SW 1271 (cell line): ENCODE results near the gene INAVA.

ENCODE experiments used
- DNase-seq, 2 experiments: peaks; one replicate each; lab custom pipeline; 2025; lab: John Stamatoyannopoulos, UW

INAVA gene

GRCh38 chr1:200875416-200875815 is 19.3 kb upstream of the INAVA start:
- DNase-seq: no peak

DNA sequence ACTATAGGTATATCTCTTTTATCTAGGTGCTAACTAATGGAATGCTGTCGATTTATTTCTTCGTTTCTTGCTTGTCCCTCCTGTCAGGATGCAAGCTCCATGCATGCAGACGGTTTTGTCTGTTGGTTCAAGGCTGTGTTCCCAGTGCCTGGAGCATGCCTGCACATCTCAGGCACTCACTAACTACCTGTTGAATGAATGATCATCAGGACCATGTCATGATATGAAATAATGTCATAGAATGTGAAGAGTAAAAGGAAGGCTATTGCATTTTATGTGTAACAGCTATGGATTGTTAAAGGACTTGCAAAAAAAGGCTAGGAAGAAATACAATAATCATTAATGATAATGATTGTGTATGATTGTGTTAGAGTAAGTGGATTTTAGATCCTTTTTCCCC is 17.7 kb upstream of the INAVA start:
- DNase-seq: no peak

GRCh38 chr1:200877839-200878551 is 16.7 kb upstream of the INAVA start:
- no peak for DNase-seq

DNA sequence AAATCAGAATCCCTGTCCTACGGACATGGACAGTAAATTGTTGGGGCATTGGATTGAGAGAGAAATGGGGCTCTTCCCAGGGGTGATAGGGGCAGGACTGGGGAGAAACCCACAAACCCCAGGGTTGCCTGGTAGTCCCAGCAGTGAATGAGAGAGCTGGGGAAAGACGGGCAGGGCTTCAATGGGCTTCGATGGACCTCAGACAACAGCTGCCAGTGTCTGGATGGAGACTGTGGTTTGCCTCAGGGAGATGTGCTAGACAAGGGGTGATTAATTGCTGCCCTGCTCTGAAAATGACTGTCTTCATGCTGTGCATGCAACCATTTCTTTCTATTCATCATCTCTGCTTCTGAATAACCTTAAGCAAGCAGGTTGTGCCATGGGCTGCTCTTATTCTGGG is 14.5 kb upstream of the INAVA start:
- DNase-seq: no peak

GRCh38 chr1:200883118-200883517 is 11.6 kb upstream of the INAVA start:
- no peak for DNase-seq

GRCh38 chr1:200885623-200886402 is 8.9 kb upstream of the INAVA start:
- DNase-seq: no peak

DNA sequence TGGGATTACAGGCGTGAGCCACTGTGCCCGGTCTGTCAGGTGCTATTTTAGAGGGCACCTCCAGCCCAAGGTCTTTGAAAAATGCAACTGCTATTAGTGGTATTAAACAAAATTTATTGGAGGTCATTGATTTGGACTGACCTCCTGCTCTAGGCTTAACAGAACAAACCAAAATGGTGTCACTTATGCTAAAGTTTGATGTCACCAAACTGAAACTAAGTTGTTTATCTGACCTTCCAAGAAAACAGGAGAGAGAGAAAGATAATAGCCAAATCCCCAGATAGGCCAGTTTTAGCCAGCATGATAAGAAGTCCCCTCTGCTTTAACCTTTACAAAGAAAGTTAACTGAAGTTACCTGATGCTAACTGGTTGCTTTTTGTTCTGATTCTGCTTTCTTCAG is 8.1 kb upstream of the INAVA start:
- no peak for DNase-seq

DNA sequence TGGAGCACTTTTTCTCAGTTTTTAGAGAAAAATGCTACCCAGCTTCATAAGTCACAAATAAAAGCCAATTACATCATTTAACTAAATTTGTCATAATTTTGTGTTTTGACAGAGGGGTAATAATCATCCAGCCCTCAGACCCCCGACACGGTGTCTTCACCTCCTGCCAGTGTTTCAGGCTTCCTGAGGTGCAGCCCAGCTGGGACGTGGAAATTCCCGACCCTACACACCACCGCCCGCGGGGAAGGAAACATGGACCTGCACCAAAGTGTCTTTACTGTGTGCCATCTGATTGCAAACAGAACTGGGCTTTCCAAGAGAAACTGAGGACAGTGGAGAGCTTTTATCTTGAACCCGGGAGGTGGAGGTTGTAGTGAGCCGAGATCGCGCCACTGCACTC is 7.7 kb upstream of the INAVA start:
- no peak for DNase-seq

DNA sequence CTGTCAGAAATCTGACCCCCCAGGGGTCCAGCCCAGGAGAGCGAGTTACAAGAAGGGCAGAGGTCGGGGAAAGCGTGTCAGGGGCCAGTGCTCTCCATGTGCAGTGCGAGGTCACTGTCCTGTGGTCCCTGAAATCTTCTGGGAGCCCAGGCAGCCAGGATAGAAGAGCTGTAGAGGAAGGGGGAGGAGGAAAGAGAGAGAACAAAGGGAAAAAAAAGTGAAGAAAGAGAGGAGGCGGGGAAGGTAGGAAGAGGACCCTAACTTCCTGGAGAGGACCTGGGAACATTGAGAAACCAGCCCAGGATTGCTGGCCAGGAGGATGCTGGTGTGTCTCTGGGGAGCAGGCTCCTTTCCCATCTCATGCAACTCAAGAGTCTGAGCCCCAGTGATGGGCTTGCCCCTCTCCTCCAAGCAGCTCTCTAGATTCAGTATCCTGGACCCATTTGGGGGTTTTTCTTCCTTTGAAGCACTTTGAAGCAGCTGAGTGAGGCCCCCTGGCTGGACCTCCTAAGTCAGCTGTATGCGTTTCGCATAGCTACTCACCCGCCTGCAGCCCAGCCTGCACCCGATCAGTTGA is 6.8 kb upstream of the INAVA start:
- DNase-seq: no peak

DNA sequence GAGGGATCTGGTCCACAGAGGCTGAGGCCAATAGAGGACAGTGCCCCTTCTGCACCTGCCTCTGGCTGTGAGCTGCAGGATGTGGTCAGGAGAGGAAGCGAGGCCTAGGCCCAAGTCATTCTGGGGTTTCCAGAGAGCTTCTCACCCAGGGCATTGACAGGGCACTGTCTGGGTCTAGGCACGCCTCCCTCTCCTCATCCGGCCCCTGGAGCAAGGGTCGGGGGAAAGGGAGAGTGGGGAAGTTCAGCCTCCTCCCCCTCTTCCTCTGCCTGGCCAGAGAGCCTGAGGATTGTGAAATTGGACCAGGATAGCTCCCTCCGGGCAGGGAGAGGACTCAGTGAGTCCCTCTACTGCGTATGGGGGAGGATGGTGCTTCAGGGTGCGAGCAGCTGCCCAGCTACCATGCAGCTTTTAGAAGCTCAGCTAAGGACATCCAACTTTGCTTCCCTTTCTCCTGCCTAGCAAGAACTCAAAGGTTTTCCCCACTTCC is 6.3 kb upstream of the INAVA start:
- DNase-seq: no peak

DNA sequence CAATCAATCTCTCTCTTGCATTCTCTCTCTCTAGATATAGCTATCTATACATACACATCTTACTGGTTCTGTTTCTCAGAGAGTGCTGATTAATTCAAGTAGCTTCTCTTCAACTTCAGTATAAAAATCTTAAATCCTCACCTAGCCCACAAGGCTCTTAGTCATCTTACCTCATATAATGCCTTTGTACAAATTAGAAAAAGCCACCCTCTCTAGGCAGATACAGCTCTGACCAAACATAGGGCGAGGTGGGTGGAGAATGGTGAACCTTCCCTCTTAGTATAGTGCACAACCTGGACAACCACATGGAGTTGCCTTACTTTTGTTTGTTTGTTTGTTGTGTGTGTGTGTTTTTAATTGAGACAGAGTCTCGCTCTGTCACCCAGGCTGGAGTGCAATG is 5.1 kb upstream of the INAVA start:
- DNase-seq: no peak

DNA sequence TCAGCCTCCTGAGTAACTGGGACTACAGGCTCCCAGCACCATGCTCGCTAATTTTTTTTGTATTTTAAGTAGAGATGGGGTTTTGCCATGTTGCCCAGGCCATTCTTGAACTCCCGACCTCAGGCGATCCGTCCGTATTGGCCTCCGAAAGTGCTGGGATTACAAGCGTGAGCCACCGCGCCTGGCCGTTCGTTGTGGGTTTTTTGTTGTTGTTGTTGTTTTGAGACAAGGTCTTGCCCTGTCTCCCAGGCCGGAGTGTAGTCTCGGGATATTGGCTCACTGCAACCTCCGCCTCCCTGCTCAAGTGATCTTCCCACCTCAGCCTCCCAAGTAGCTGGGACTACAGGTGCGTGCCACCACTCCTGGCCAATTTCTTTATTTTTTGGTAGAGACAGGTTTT is 4.7 kb upstream of the INAVA start:
- no peak for DNase-seq

GRCh38 chr1:200890818-200891773 is 3.6 kb upstream of the INAVA start:
- DNase-seq: peak in 1 of 2 experiments; percentile 11

- no peak for DNase-seq
These were observed 2.9 kb upstream of the INAVA start for GRCh38 chr1:200891774-200892157.

- no peak for DNase-seq
These were observed 2.2 kb upstream of the INAVA start for GRCh38 chr1:200892546-200892945.

- DNase-seq: no peak
These were observed 1.7 kb upstream of the INAVA start for GRCh38 chr1:200892958-200893357.

DNA sequence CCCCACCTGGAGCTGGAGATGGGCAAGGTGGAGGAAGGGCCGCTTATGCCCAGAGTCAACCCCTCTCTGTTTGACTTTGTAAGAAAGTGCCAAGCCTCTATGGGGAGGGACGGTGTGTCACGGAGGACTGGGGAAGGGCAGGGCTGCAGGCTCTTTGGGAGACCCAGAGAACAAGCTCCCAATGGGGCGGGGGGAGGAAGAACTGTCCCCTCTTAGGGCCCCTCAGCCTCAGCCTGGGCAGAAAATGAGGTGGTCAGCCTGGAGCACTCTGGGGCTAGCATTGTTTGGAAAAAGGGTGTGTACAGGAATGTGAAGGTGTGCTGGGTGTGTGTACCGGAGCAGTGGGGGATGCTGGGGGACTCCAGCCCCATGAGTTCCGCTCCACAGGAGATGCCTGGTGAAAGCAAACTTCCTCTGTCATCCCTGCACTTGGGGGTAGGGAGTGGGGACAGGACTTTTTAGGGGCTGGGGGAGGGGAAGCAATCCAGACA is 1.2 kb upstream of the INAVA start:
- DNase-seq: no peak

- DNase-seq: no peak
These were observed 716 bp downstream of the INAVA start for GRCh38 chr1:200895443-200895789.

DNA sequence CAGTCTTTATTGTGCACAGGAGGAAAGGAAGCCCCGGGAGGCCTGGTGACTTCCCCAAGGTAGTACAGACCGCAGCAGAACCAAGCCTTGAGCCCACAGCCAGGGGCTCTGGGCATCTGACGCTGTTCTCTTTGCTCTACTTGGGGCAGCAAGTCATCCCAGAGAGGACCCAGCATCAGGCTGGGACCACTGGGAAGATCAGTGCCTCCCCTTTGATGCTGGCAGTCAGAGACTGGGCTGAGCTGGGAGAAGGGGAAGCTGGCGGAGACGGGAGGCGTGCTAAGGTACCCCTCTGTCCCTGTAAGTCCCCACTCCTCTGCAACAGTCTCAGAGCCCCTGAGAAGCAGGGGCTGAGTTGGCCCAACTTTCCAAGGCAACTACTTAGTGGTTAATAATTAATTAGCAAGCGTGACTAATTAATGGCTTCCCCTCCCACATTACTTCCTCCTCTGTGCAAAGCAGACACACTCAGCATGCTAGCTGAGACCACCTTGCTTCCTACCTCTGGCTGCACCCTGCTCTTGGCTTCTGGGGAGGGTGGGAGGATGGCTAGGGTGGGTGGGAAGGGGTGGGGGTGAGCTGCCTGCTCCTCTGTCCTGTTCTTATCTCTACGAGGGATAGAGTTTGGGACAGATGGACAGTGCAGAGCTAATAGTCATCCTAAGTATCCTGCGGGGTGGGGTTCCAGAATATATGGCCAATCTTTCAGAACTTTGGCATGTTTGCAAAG is 1.3 kb downstream of the INAVA start:
- no peak for DNase-seq

GRCh38 chr1:200896531-200897196 is 2.0 kb downstream of the INAVA start:
- peak in 1 of 2 experiments; percentile 7 for DNase-seq

- DNase-seq: no peak
These were observed 2.6 kb downstream of the INAVA start for GRCh38 chr1:200897259-200897658.
